RWPE1 (cell line): ENCODE measurements around the gene SLC2A11.
"Not testable (repeated sequence)": the region's sequence is repeated elsewhere in the genome, so short reads cannot be mapped to it uniquely, and the experiment has no call there.

Experiments used
- CTCF ChIA-PET: fragments of 350-600 bp; sonication (Branson Sonifier 250); formaldehyde crosslinking; extraction: SDS; loops from one replicate; lab custom pipeline; 2021; lab: Yijun Ruan, JAX
- POLR2A ChIA-PET: fragments of 400-600 bp; formaldehyde crosslinking; extraction: SDS; loops from one replicate; lab custom pipeline; 2020; ENCODE audit warnings: antibody characterized with exemption; ENCODE audit not compliant: low non-redundant PET; lab: Yijun Ruan, JAX
- DNase-seq: peaks from one replicate; pipeline ENCODE4 v3.0.0; 2012; ENCODE audit warnings: low spot score
- H3K27ac ChIP-seq: fragments of 450-650 bp; 2 replicates; pipeline ENCODE4 v1.5.1; 2017
- TF ChIP-seq, protein P1 (sequence below): fragments of 450-650 bp; conservative IDR thresholded peaks from 2 replicates; pipeline ENCODE4 v1.5.1; 2017; ENCODE audit warnings: low read depth, mild to moderate bottlenecking

The SLC2A11 gene

DNA sequence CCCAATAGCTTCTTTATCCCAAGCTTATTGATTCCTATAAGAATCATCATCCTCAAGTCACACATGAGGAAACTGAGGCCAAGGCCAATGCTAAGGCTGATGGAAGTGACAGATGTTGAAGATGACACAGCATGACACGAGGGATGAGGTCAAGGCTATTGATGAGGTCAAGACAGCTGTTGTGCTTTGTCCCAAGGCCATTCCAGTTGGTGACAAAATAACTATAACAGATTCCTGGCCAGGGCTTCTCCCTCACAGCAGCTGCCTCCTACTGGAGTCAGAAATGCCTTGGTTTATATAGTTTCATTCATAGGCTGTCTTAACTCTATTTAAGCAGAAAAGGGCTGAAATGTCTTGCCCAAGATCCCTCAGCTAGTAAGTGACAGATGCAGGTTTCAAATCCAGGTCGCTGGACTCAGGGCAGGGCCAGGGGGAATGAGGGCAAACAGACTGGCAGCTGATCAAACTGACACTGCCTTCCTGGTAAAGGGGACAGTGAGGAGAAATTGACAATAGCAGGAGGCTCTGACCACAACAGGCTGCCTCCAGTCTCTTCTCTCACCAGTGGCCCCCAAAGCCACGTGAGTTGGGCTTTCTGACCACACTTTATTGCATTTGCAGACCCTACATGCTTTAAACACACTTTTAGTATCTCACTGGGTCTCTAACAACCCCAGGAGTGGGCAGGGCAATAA lies 53.0 kb downstream of the SLC2A11 start:
- ChIA-PET POLR2A (no interaction called here), CTCF (no interaction called here)
- no peak overlapping the region for H3K27ac ChIP-seq
- DNase-seq, result no peak
- TF ChIP-seq, protein P1, sequence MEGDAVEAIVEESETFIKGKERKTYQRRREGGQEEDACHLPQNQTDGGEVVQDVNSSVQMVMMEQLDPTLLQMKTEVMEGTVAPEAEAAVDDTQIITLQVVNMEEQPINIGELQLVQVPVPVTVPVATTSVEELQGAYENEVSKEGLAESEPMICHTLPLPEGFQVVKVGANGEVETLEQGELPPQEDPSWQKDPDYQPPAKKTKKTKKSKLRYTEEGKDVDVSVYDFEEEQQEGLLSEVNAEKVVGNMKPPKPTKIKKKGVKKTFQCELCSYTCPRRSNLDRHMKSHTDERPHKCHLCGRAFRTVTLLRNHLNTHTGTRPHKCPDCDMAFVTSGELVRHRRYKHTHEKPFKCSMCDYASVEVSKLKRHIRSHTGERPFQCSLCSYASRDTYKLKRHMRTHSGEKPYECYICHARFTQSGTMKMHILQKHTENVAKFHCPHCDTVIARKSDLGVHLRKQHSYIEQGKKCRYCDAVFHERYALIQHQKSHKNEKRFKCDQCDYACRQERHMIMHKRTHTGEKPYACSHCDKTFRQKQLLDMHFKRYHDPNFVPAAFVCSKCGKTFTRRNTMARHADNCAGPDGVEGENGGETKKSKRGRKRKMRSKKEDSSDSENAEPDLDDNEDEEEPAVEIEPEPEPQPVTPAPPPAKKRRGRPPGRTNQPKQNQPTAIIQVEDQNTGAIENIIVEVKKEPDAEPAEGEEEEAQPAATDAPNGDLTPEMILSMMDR, result no peak

DNA sequence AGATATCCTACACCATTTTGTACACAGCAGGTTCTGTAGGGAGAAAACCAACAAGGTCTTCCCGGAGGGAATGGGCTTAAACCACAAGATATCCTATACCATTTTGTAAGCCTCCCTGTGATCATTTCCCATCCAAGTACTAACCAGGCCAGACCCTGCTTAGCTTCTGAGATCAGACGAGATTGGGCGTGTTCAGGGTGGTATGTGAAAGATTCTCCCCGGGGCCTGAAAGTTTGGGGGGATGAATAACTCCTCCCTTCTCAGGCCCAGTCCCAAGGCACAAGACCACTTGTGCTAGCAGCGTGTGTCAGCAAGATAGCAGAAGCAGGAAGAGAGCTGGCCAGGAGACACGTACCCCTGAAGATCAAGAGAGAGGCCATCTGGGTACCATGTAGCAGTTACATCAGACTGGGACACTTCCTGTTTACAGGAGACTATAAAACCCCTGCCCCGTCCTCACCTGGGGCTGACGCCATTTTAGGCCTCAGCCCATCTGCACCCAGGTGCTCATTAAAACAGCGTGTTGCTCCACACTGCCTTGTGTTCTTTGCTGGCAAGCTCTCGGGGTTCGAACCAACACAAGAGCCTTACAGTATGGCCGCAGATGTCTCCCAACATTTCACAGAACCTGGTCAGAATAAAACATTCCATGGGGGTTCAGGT lies 53.8 kb downstream of the SLC2A11 start:
- CTCF ChIA-PET, result no interaction called here

DNA sequence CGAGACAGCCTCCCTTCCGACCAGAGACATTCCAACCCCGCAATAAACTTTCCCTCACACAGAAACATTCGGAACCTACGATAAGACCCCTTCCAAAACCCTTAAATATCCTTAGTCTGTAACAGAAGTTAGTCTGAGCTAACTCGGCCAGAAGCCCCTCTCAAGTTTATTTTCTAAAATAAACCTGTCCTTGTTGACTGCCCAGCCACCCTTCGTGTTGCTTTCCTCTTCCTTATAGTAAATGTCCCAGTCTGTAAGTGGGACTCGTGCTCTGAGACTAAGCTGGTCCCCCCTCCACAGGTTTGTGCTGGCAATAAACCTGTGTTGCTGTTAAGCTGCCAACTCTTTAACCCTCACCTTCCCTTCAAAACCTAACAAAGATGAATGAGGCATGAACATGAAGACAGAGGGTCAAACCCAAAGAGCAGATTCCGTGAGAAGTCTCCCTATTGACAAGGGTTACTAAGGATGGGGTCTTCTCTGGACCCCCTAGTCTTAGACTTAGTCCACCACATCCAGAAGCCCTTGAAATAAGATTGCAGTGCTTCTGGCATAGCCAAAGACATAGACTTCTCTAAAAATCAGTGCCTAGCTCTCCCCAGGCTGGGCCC lies 54.7 kb downstream of the SLC2A11 start:
- TF ChIP-seq, protein P1, result no peak
- H3K27ac ChIP-seq, result no peak overlapping the region
- ChIA-PET CTCF (no interaction called here), POLR2A (no interaction called here)
- DNase-seq, result no peak

More for the DNA sequence above, 53.8 kb downstream of the SLC2A11 start:
- POLR2A ChIA-PET, result no interaction called here
- no peak overlapping the region for H3K27ac ChIP-seq
- TF ChIP-seq, protein P1, result no peak
- no peak for DNase-seq

DNA sequence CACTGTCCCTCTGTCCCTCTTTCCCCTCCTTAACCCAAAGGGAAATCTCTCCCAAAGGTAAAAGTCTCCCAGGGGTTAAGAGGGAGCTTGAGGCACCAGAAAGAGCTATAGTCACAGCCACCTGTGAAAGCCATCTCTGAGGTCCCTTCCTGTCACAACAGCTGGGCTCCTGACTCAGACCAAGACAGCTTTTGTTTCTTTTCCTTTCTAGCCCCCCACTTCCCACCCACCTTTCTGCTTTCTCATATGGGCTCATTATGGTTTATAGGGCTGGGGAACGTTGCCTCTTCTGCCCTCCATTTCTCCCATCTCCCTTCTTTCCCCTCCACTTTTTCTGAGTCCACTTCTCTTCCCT lies 55.6 kb downstream of the SLC2A11 start:
- H3K27ac ChIP-seq, result peak overlapping the region; percentile 90
- ChIA-PET POLR2A (interaction anchor here (0.9 to 1.6 kb wide), 3 partner anchors 10 to 19 kb away, joined by 3 to 7 read pairs (median 4); partner anchors contain the start of gene MIF), CTCF (no interaction called here)
- no peak for DNase-seq
- TF ChIP-seq, protein P1, result no peak

DNA sequence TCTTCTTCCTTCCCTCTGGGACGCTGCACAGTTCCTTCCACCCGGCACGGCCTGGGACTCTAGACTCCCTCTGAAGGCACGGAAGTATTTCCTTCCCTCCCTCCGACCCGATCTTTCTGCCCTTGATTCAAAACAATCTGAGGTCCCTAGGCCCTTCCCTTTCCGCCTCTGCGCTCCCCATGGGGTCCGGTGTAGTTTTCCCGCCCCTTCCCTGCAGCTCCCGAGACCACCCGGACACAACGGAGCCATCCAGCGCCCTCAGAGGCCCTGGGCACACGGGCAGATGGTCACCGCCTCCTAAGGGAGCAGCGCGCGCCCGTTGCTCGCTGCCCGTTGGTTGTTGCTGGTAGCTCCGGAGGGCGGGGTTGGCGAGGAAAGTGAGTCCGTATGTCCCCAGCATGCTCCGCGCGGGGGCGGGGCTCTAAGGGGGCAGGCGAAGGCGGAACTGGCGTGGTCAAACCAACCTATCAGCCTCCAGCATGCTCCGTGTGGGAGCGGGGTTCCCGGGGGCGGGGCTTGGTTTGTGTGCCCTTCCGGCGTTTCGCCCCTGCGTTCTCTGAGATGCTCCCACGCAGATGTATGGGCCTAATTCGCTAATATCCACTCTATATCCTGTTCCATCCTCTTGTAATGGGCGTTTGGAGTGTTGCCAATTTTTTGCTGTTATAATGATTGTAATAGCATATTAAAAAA lies 56.1 kb downstream of the SLC2A11 start:
- CTCF ChIA-PET, result no interaction called here
- POLR2A ChIA-PET, result interaction anchor here (0.9 to 1.6 kb wide), 3 partner anchors 10 to 19 kb away, joined by 3 to 7 read pairs (median 4); partner anchors contain the start of gene MIF
- TF ChIP-seq, protein P1, result no peak
- peak overlapping the region; percentile 90 for H3K27ac ChIP-seq
- DNase-seq, result peak; percentile 98

GRCh38 chr22:23915290-23915689 lies 57.6 kb downstream of the SLC2A11 start:
- DNase-seq, result no peak
- TF ChIP-seq, protein P1, result no peak
- no peak overlapping the region for H3K27ac ChIP-seq
- ChIA-PET CTCF (no interaction called here), POLR2A (no interaction called here)

DNA sequence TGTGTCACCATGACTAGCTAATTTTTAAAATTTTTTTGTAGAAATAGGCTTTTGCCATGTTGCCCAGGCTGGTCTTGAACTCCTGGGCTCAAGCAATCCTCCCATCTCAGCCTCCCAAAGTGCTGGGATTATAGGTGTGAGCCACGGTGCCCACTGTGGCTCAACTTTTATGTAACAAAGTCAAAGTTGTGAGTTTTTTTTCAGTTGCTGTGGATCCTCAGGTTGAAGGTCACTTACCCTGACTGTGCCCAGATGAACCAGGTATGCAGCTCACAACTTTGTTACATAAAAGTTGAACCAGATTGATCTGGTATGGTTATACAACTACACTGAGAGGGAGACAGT lies 62.6 kb downstream of the SLC2A11 start:
- POLR2A ChIA-PET, DNase-seq: not testable (repeated sequence)

GRCh38 chr22:23921586-23922201 lies 64.0 kb downstream of the SLC2A11 start:
- POLR2A ChIA-PET, DNase-seq, CTCF ChIA-PET: not testable (repeated sequence)
- H3K27ac ChIP-seq, result peak overlapping the region; percentile 50

More for the DNA sequence above, 62.6 kb downstream of the SLC2A11 start:
- CTCF ChIA-PET, result interaction anchor here (0.6 kb wide), 1 partner anchor 122 kb away, joined by 4 read pairs; no protein-coding TSS in a partner anchor
- peak overlapping the region; percentile 9; the same call in 1 of the 2 replicates for H3K27ac ChIP-seq
